Astrocyte of the spinal cord (primary cell): ENCODE results near the gene PBRM1.

ENCODE experiments used
- DNase-seq: peaks from one replicate; pipeline ENCODE4 v3.0.0; 2011; ENCODE audit warnings: low read depth, low spot score
- H3K4me3 ChIP-seq: 2 replicates; pipeline ENCODE4 v1.5.1; 2011; ENCODE audit warnings: low read depth, mild to moderate bottlenecking, low read length, moderate library complexity
- in situ Hi-C: cut with HindIII; loops from 2 replicates; pipeline ENCODE4 v1.10.0; 2017; ENCODE audit warnings: low sequenced_read_pairs
- TF ChIP-seq, protein P1 (sequence below): IDR thresholded peaks from 2 replicates; pipeline ENCODE4 v1.5.1; 2012; ENCODE audit warnings: low read depth, mild to moderate bottlenecking, low read length, inconsistent platforms

Gene PBRM1

DNA sequence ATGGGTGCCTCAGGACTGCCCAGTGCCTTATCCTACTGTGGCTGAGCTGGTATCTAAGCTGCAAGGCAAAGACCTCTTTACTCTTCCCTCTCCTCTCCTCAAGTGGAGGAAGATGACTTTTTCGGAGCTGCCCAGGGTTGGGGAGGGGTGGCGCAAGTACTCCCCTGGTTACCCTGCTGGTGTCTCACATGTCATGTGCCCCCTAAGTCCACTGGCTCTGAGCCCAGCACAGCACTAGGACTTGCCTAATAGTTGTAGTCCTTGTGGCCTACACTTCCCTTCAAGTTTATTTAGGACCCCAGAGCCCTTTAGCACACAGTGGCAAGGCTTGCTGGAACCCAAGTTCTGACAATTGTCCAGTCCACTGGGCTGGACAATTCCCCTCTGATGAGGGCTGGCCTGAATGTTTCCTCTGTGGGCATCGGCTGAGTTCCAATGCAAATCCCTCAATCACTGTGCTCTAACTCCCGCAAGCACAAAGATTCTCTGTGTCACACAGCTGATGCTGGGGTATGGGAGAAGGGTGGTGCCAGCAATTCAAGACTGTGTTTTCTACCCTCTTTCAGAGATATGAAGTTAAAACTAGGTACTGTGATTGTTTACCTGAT is 89.0 kb downstream of the PBRM1 start:
- TF ChIP-seq, protein P1, sequence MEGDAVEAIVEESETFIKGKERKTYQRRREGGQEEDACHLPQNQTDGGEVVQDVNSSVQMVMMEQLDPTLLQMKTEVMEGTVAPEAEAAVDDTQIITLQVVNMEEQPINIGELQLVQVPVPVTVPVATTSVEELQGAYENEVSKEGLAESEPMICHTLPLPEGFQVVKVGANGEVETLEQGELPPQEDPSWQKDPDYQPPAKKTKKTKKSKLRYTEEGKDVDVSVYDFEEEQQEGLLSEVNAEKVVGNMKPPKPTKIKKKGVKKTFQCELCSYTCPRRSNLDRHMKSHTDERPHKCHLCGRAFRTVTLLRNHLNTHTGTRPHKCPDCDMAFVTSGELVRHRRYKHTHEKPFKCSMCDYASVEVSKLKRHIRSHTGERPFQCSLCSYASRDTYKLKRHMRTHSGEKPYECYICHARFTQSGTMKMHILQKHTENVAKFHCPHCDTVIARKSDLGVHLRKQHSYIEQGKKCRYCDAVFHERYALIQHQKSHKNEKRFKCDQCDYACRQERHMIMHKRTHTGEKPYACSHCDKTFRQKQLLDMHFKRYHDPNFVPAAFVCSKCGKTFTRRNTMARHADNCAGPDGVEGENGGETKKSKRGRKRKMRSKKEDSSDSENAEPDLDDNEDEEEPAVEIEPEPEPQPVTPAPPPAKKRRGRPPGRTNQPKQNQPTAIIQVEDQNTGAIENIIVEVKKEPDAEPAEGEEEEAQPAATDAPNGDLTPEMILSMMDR = no peak
- H3K4me3 ChIP-seq = no peak overlapping the region
- DNase-seq = no peak
- in situ Hi-C loops = no loop called here

DNA sequence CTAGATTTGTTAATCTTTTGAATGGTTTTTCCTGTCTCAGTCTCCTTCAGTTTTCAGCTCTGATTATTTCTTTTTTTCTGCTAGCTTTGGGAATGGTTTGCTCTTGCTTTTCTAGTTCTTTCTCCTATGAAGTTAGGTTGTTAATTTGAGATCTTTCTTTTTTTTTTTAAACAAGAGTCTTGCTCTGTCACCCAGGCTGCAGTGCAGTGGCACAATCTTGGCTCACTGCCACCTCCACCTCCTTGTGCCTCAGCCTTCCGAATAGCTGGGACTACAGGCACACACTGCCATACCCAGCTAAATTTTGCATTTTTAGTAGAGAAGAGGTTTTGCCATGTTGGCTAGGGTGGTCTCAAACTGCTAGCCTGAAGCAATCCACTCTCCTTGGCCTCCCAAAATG is 92.6 kb downstream of the PBRM1 start:
- TF ChIP-seq, protein P1 = no peak
- no peak for DNase-seq
- no peak overlapping the region for H3K4me3 ChIP-seq
- in situ Hi-C loops = no loop called here

DNA sequence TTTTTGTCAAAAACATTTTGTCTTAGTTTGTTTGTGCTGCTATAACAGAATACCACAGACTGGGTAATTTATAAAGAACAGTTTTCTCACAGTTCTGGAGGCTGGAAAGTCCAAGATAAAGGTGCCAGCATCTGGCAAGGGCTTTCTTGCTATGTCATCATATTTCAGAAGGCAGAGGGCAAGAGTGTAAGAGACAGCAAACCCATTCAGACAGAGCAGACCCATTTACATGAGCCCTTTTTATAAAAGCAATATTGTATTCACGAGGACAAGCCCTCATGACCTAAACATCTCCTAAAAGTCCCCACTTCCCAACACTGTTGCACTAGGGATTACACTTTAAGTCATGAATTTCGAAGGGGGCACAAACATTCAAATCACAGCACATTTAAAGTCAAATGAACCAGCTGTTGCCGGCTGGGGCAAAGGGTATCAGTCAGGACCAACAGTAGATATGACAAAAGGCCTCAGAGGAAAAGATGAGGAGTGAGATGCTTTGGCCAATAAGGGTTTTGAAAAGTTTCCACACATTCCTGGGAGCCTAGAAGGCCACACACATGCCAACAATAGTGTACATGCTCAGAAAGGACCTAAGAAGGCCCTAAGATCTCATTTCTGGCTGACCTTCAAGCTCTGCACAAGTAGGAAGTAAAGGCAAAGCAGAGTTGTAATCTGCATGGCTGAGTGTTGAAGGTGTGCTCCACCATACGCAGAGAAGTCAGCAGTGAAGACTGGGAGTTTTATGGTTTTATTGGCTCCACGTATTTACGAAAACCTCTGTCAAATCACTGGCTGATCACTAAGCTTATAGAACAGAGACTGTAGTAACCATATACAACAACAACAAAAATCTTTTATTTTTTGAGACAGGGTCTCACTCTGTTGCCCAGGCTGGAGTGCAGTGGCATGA is 111.4 kb downstream of the PBRM1 start:
- no peak overlapping the region for H3K4me3 ChIP-seq
- in situ Hi-C loops = no loop called here
- TF ChIP-seq, protein P1 = no peak
- DNase-seq = no peak

DNA sequence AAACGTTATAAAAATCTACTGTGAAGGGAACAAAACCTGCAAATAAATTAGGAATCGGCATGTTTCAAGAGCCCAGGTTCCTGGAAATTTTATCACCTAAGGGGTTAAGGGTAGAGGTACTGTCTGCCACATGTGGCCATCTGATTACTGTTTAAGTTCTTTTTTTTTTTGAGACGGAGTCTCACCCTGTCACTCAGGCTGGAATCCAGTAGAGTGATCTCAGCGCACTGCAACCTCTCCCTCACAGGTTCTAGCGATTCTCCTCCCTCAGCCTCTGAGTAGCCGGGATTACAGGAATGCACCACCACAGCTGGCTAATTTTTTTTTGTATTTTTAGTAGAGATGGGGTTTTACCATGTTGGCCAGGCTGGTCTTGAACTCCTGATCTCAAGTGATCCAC is 113.5 kb downstream of the PBRM1 start:
- TF ChIP-seq, protein P1 = no peak
- in situ Hi-C loops = no loop called here
- no peak for DNase-seq
- H3K4me3 ChIP-seq = no peak overlapping the region

DNA sequence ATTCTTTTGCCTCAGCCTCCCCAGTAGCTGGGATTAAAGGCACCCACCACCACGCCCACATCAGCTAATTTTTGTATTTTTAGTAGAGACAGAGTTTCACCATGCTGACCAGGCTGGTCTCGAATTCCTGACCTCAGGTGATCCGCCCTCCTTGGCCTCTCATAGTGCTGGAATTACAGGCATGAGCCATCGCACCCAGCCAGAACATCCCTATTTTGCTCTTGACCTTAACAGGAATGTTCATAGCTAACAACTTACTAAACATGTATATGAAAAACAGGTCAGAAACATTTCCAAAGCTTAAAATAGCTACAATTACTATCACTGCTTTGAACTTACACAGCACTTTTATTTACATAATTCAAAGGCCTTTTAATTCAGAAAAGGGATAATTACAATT is 115.6 kb downstream of the PBRM1 start:
- DNase-seq = peak; percentile 25
- no peak overlapping the region for H3K4me3 ChIP-seq
- TF ChIP-seq, protein P1 = no peak
- in situ Hi-C loops = no loop called here

DNA sequence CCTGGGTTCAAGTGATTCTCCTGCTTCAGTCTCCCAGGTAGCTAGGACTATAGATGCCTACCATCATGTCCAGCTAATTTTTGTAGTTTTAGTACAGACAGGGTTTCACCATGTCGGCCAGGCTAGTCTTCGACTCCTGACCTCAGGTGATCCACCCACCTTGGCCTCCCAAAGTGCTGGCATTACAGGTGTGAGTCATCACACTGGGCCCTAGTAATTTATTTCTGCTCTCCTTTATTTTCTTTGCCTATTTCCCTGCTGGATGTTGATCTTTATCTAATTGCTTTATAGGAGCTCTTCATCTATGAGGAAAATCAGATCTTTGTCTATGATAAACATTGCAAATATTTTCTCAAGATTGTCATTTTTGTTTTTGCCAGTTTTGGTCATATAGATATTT is 117.6 kb downstream of the PBRM1 start:
- TF ChIP-seq, protein P1 = no peak
- no peak overlapping the region for H3K4me3 ChIP-seq
- DNase-seq = no peak
- in situ Hi-C loops = no loop called here
